ENCODE data around the gene ZEB1.

ZEB1 gene

DNA sequence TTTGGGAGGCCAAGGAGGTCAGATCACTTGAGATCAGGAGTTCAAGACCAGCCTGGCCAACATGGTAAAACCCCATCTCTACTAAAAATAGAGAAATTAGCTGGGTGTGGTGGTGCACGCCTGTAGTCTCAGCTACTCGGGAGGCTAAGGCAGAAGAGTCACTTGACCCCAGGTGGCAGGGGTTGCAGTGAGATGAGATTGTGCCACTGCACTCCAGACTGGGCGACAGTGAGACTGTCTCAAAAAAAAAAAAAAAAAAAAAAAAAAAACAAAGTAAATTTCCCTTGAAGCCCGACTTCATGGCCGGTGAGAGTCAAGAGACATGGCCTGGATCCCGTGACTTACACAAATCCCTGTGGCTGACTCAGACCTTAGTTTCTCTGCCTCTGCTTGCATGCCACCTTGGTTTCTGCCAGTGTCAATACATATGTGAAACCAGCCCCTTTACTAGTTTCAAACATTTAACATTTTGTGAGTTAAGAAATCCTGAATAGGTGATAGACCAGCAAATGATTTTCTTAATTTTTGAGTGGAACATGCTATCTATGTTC lies 62.8 kb downstream of the ZEB1 start:
- peak; percentile 12 for DNase-seq (ENCODE audit: low read depth)

GRCh38 chr10:31383810-31384588 lies 65.0 kb downstream of the ZEB1 start:
- TF ChIP-seq CTCF (IDR thresholded peaks at IDR 0.05; ENCODE audit: low read length, missing control alignments) = no peak
- no peak overlapping the region for H3K4me3 ChIP-seq (replicated peaks; ENCODE audit: low read depth, low read length)
- no peak for DNase-seq (ENCODE audit: low read depth)

More for the DNA sequence above, 62.8 kb downstream of the ZEB1 start:
- no peak overlapping the region for H3K4me3 ChIP-seq (replicated peaks; ENCODE audit: low read depth, low read length)
- no peak for TF ChIP-seq CTCF (IDR thresholded peaks at IDR 0.05; ENCODE audit: low read length, missing control alignments)

- no peak overlapping the region for H3K4me3 ChIP-seq (replicated peaks; ENCODE audit: low read depth, low read length)
- no peak for TF ChIP-seq CTCF (IDR thresholded peaks at IDR 0.05; ENCODE audit: low read length, missing control alignments)
- DNase-seq (ENCODE audit: low read depth) = peak; percentile 31
Measured at GRCh38 chr10:31384589-31384949, 65.6 kb downstream of the ZEB1 start.

GRCh38 chr10:31390804-31391203 lies 71.8 kb downstream of the ZEB1 start:
- DNase-seq (ENCODE audit: low read depth) = no peak
- no peak for TF ChIP-seq CTCF (IDR thresholded peaks at IDR 0.05; ENCODE audit: low read length, missing control alignments)
- H3K4me3 ChIP-seq (replicated peaks; ENCODE audit: low read depth, low read length) = no peak overlapping the region

- DNase-seq (ENCODE audit: low read depth) = no peak
- no peak overlapping the region for H3K4me3 ChIP-seq (replicated peaks; ENCODE audit: low read depth, low read length)
- TF ChIP-seq CTCF (IDR thresholded peaks at IDR 0.05; ENCODE audit: low read length, missing control alignments) = no peak
Measured at GRCh38 chr10:31393844-31394243, 74.8 kb downstream of the ZEB1 start.

GRCh38 chr10:31395695-31396094 lies 76.7 kb downstream of the ZEB1 start:
- no peak overlapping the region for H3K4me3 ChIP-seq (replicated peaks; ENCODE audit: low read depth, low read length)
- no peak for TF ChIP-seq CTCF (IDR thresholded peaks at IDR 0.05; ENCODE audit: low read length, missing control alignments)
- no peak for DNase-seq (ENCODE audit: low read depth)

- TF ChIP-seq CTCF (IDR thresholded peaks at IDR 0.05; ENCODE audit: low read length, missing control alignments) = no peak
- DNase-seq (ENCODE audit: low read depth) = no peak
- H3K4me3 ChIP-seq (replicated peaks; ENCODE audit: low read depth, low read length) = no peak overlapping the region
Measured at GRCh38 chr10:31396376-31396775, 77.4 kb downstream of the ZEB1 start.

Data from fibroblast of pulmonary artery (primary cell).